Lower leg skin (tissue), 4 donors: ENCODE data around the gene TTC3. TPM values are rescaled to one million over a fixed set of nuclear protein-coding genes. Genes with fewer than 3 reads are reported as not detected.
"Not testable (repeated sequence)": the region's sequence is repeated elsewhere in the genome, so short reads cannot be mapped to it uniquely, and the experiment has no call there.

Experiments
- DNase-seq, 2 donors: peaks; one replicate each; pipeline ENCODE4 v3.0.0-alpha.2; 2019; ENCODE audit warnings: low spot score in 2 of 2
- H3K4me3 ChIP-seq: fragments of 200-600 bp; sonication (generic); 2 replicates; pipeline ENCODE4 v1.5.1; 2017; ENCODE audit warnings: mild to moderate bottlenecking, low read depth; ENCODE audit not compliant: poor library complexity, severe bottlenecking
- POLR2A ChIP-seq, 2 donors: fragments of 450-650 bp; IDR thresholded peaks; one replicate each; pipeline ENCODE4 v1.6.1; 2016 to 2017; ENCODE audit warnings: antibody characterized with exemption in 2 of 2, mild to moderate bottlenecking in 1 of 2, moderate library complexity in 1 of 2
- WGBS, 2 donors: methylation state at CpG; one replicate each; pipeline ENCODE4 v1.1.5; 2018; 5-methylcytosine and 5-hydroxymethylcytosine counted together
- intact Hi-C: fragments of 100-400 bp; cut with DNase I; formaldehyde crosslinking; loops from one replicate; pipeline ENCODE4 v1.15.0; 2023; ENCODE audit warnings: low total_unique reads
- total RNA-seq, 4 donors: library from RNA; depleted of rRNA; stranded (reverse); fragments of >200 nt; gene quantifications; one replicate each; pipeline ENCODE4 v1.1.0, GENCODE V29; 2016
- TF ChIP-seq, protein P1 (sequence below), 3 donors: fragments of 450-650 bp; IDR thresholded peaks; one replicate each; pipeline ENCODE4 v1.5.1; 2016; ENCODE audit warnings: antibody characterized with exemption in 3 of 3, mild to moderate bottlenecking in 3 of 3, moderate library complexity in 2 of 3

The TTC3 gene
- total RNA-seq, 4 donors from 2014 or later, result 77.6 to 111 (median 92.0) TPM

DNA sequence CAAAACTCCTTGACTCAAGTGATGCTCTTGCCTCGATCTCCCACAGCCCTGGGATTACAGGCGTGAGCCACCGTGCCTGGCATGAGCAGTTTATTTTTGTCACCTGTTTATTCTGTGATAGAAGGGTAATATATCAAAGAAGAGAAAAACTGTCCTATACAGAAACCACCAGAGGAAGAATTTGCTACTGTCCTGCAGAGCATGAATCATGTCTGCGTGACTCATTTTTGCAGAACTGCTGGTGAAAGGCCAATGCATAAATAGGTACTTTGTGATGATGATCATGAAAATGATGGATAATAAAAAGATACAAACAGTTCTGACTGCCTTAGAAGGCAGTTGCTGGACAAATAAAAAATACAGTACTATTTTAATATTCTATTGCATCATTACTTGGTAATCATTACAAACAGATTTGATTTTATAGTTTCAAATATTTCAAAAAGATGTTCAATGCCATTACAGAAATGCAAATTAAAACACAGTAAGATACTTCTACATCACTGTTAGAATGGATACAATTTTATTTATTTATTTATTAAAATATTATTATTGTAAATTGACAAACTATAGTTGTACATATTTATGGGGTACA, 40.1 kb upstream of the TTC3 start:
- no peak overlapping the region for H3K4me3 ChIP-seq
- no peak for TF ChIP-seq POLR2A (IDR thresholded peaks at IDR 0.05)
- TF ChIP-seq, protein P1, sequence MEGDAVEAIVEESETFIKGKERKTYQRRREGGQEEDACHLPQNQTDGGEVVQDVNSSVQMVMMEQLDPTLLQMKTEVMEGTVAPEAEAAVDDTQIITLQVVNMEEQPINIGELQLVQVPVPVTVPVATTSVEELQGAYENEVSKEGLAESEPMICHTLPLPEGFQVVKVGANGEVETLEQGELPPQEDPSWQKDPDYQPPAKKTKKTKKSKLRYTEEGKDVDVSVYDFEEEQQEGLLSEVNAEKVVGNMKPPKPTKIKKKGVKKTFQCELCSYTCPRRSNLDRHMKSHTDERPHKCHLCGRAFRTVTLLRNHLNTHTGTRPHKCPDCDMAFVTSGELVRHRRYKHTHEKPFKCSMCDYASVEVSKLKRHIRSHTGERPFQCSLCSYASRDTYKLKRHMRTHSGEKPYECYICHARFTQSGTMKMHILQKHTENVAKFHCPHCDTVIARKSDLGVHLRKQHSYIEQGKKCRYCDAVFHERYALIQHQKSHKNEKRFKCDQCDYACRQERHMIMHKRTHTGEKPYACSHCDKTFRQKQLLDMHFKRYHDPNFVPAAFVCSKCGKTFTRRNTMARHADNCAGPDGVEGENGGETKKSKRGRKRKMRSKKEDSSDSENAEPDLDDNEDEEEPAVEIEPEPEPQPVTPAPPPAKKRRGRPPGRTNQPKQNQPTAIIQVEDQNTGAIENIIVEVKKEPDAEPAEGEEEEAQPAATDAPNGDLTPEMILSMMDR (IDR thresholded peaks at IDR 0.05), result no peak
- whole genome bisulfite sequencing, 2 donors, result 55 to 58% methylated on average over 4 of the region's 4 CpGs
- intact Hi-C loops, result loop anchor here (10.0 kb wide), 1 partner anchor 62 kb away; no protein-coding TSS in a partner anchor
- DNase-seq, result no peak

DNA sequence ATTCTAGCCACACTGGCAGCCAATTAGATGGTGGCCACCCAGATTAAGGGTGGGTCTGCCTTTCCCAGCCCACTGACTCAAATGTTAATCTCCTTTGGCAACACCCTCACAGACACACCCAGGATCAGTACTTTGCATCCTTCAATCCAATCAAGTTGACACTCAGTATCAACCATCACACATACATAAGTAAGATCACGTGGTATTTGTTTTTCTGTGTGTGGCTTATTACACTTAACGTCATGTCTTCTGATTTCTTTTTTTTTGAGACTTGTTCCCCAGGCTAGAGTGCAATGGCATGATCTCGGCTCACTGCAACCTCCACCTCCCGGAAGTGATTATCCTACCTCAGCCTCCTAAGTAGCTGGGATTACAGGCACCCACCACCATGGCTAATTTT, 38.7 kb upstream of the TTC3 start:
- not testable (repeated sequence) for H3K4me3 ChIP-seq, DNase-seq
- 81 to 84% methylated on average over 4 of the region's 4 CpGs for WGBS, 2 donors
- intact Hi-C loops, result loop anchor here (10.0 kb wide), 1 partner anchor 60 kb away; no protein-coding TSS in a partner anchor

DNA sequence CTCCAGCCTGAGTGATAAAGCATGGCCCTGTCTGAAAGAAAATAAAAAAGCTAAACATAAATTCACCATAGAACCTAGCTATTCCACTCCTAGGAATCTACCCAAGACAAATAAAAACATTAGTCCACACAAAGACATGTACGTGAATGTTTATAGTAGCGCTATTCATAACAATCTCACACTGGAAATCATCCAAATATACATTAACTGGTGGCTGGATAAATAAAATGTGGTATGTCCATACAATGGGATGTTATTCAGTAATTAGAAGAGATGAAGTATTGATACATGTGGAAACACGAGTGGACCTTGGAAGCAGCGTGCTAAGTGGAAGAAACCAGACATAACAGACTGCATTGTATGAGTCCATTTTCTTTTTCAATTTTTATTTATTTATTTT, 36.9 kb upstream of the TTC3 start:
- no peak overlapping the region for H3K4me3 ChIP-seq
- DNase-seq, result no peak
- intact Hi-C loops, result loop anchor here (10.0 kb wide), 1 partner anchor 59 kb away; no protein-coding TSS in a partner anchor
- 87 to 91% methylated on average over 4 of the region's 4 CpGs for WGBS, 2 donors
- TF ChIP-seq, protein P1 (IDR thresholded peaks at IDR 0.05), result no peak
- no peak for TF ChIP-seq POLR2A (IDR thresholded peaks at IDR 0.05)

DNA sequence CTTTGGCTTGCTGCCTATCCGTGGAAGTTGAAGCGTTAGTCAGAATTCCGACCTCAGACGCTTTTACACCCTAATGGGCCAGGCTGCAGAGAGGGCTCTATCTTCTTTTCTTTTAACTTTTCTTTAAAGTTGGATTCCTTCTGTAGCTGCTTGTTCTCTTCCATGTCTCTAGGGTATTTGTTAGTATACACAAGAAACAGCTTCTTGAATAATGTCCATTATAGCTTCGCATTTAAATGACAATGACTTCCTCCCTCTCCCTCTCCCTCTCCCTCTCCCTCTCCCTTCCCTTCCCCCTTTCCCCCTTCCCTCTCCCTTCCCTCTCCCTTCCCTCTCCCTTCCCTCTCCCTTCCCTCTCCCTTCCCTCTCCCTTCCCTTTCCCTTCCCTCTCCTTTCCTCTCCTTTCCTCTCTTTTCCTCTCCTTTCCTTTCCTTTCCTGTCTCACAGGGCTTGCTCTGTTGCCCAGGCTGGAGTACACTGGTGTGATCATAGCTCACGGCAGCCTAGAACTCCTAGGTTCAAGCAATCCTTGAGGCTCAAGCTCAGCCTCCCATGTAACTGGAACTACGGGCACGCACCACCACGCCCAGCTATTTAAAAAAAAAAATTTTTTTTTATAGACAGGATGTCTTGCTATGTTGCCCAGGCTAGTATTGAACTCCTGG, 33.5 kb upstream of the TTC3 start:
- intact Hi-C loops, result loop anchor here (10.0 kb wide), 1 partner anchor 55 kb away; no protein-coding TSS in a partner anchor
- no peak for TF ChIP-seq POLR2A (IDR thresholded peaks at IDR 0.05)
- TF ChIP-seq, protein P1 (IDR thresholded peaks at IDR 0.05), result no peak
- 75 to 80% methylated on average over 9 of the region's 9 CpGs for WGBS, 2 donors
- DNase-seq, result no peak
- H3K4me3 ChIP-seq, result no peak overlapping the region

DNA sequence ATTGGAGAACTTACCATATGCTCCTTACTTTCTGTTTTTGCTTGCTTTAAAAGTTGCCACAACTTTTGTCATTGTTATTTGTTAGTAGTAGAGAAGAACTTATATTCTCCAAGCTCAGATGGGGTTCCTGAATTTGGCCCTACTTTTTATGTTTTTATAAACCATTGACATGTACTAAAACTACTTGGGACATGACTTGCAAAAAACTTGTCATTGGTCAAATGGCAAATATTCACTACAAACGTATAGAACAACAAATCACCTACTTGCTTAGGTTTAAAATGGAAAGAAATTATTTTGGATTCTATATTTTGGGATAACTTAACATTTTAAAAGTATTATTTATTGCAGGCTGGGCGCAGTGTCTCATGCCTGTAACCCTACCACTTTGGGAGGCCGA, 32.8 kb upstream of the TTC3 start:
- 90 to 93% methylated on average over 3 of the region's 3 CpGs for WGBS, 2 donors
- TF ChIP-seq, protein P1 (IDR thresholded peaks at IDR 0.05), result no peak
- TF ChIP-seq POLR2A (IDR thresholded peaks at IDR 0.05), result no peak

DNA sequence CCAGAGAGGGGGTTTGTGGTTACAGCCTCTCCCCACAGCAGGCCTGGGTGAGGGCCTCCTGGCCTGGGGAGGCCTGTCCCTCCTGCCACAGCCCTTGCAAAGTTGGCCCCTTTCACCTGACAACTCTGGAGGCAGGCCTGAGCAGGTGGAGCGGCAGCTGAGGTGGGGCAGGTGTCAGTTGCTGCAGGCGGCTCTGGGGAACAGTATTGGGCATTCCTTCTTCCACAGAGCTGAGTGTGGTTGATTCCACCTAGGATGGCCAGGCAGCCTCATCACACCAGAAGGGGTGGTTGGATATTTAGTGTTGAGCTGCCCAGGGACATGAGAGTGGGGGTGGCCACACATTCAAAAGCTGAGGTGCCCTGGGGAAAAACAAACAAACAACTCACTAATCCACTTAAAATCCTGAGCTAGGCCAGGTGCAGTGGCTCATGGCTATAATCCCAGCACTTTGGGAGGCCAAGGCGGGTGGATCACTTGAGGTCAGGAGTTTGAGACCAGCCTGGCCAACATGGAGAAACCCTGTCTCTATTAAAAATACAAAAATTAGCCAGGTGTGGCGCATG, 31.3 kb upstream of the TTC3 start:
- intact Hi-C loops, result no loop called here
- no peak for DNase-seq
- no peak overlapping the region for H3K4me3 ChIP-seq
- WGBS, 2 donors, result 67 to 69% methylated on average over 3 to 4 of the region's 4 CpGs
- TF ChIP-seq, protein P1 (IDR thresholded peaks at IDR 0.05), result no peak
- TF ChIP-seq POLR2A (IDR thresholded peaks at IDR 0.05), result no peak

More for the DNA sequence above, 32.8 kb upstream of the TTC3 start:
- no peak overlapping the region for H3K4me3 ChIP-seq
- intact Hi-C loops, result no loop called here
- DNase-seq, result no peak
